ENCODE measurements around the gene SMAD3. TPM values are rescaled to one million over a fixed set of nuclear protein-coding genes. Genes with fewer than 3 reads are reported as not detected.

The SMAD3 gene
- total and polyA plus RNA-seq, 10 of the 15 experiments (the other 5 are each of a cell fraction or from before 2014, with no cell fraction given): 5.6 to 43.2 (median 16.0) TPM

GRCh38 chr15:67137319-67137718, 71.9 kb downstream of the SMAD3 start (continued):
- TF ChIP-seq, protein P1, sequence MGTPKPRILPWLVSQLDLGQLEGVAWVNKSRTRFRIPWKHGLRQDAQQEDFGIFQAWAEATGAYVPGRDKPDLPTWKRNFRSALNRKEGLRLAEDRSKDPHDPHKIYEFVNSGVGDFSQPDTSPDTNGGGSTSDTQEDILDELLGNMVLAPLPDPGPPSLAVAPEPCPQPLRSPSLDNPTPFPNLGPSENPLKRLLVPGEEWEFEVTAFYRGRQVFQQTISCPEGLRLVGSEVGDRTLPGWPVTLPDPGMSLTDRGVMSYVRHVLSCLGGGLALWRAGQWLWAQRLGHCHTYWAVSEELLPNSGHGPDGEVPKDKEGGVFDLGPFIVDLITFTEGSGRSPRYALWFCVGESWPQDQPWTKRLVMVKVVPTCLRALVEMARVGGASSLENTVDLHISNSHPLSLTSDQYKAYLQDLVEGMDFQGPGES (IDR thresholded peaks at IDR 0.05): no peak
- TF ChIP-seq MTA2 (IDR thresholded peaks at IDR 0.05; ENCODE audit: low read depth): no peak
- no peak for TF ChIP-seq PAX8 (IDR thresholded peaks at IDR 0.05)
- no peak for TF ChIP-seq ESRRA (IDR thresholded peaks at IDR 0.05; ENCODE audit: low read length)
- no peak for TF ChIP-seq SUZ12 (IDR thresholded peaks at IDR 0.05; ENCODE audit: unreplicated experiment)
- 0 out of 2 replicates have a peak, but pooled peaks have one; percentile 33 for TF ChIP-seq ASH2L (IDR thresholded peaks at IDR 0.05; ENCODE audit: borderline replicate concordance, low read depth)
- no peak for TF ChIP-seq PAX5 (IDR thresholded peaks at IDR 0.05; ENCODE audit: borderline replicate concordance, low read depth, low read length)
- peak; percentile 49 for TF ChIP-seq RUNX3 (IDR thresholded peaks at IDR 0.05; ENCODE audit: low read length)
- TF ChIP-seq, protein P2, sequence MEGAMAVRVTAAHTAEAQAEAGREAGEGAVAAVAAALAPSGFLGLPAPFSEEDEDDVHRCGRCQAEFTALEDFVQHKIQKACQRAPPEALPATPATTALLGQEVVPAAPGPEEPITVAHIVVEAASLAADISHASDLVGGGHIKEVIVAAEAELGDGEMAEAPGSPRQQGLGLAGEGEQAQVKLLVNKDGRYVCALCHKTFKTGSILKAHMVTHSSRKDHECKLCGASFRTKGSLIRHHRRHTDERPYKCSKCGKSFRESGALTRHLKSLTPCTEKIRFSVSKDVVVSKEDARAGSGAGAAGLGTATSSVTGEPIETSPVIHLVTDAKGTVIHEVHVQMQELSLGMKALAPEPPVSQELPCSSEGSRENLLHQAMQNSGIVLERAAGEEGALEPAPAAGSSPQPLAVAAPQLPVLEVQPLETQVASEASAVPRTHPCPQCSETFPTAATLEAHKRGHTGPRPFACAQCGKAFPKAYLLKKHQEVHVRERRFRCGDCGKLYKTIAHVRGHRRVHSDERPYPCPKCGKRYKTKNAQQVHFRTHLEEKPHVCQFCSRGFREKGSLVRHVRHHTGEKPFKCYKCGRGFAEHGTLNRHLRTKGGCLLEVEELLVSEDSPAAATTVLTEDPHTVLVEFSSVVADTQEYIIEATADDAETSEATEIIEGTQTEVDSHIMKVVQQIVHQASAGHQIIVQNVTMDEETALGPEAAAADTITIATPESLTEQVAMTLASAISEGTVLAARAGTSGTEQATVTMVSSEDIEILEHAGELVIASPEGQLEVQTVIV (IDR thresholded peaks at IDR 0.05; ENCODE audit: borderline replicate concordance, partially characterized antibody): no peak
- no peak for TF ChIP-seq POLR2A (IDR thresholded peaks at IDR 0.05; ENCODE audit: low read depth, low read length)
- TF ChIP-seq EP300 (IDR thresholded peaks at IDR 0.05; ENCODE audit: borderline replicate concordance in 1 of 2, control insufficient read depth in 1 of 2, low read depth in 2 of 2, low read length in 2 of 2): no peak
- no peak for TF ChIP-seq BACH1 (IDR thresholded peaks at IDR 0.05; ENCODE audit: borderline replicate concordance)
- TF ChIP-seq, protein P3, sequence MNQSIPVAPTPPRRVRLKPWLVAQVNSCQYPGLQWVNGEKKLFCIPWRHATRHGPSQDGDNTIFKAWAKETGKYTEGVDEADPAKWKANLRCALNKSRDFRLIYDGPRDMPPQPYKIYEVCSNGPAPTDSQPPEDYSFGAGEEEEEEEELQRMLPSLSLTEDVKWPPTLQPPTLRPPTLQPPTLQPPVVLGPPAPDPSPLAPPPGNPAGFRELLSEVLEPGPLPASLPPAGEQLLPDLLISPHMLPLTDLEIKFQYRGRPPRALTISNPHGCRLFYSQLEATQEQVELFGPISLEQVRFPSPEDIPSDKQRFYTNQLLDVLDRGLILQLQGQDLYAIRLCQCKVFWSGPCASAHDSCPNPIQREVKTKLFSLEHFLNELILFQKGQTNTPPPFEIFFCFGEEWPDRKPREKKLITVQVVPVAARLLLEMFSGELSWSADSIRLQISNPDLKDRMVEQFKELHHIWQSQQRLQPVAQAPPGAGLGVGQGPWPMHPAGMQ (IDR thresholded peaks at IDR 0.05; ENCODE audit: borderline replicate concordance): no peak
- TF ChIP-seq YY1 (IDR thresholded peaks at IDR 0.05; ENCODE audit: low read depth, low read length): peak; percentile 36; the same call in 1 of the 2 replicates
- no peak for TF ChIP-seq MLLT1 (IDR thresholded peaks at IDR 0.05)
- TF ChIP-seq IKZF2 (IDR thresholded peaks at IDR 0.05): peak in 1 of 2 experiments; percentile 18; a peak in 1 of 4 replicates
- TF ChIP-seq, protein P4, sequence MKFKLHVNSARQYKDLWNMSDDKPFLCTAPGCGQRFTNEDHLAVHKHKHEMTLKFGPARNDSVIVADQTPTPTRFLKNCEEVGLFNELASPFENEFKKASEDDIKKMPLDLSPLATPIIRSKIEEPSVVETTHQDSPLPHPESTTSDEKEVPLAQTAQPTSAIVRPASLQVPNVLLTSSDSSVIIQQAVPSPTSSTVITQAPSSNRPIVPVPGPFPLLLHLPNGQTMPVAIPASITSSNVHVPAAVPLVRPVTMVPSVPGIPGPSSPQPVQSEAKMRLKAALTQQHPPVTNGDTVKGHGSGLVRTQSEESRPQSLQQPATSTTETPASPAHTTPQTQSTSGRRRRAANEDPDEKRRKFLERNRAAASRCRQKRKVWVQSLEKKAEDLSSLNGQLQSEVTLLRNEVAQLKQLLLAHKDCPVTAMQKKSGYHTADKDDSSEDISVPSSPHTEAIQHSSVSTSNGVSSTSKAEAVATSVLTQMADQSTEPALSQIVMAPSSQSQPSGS (IDR thresholded peaks at IDR 0.05; ENCODE audit: low read length): 0 out of 2 replicates have a peak, but pooled peaks have one; percentile 16
- TF ChIP-seq POLR2AphosphoS2 (IDR thresholded peaks at IDR 0.05; ENCODE audit: low read depth, low read length): no peak
- TF ChIP-seq CTCF (IDR thresholded peaks at IDR 0.05 in 2 of 3, conservative IDR thresholded peaks at IDR 0.05 in 1 of 3; ENCODE audit: control insufficient read depth in 2 of 3, extremely low read depth in 1 of 3, insufficient read depth in 1 of 3, low read depth in 3 of 3, low read length in 3 of 3): no peak
- no peak for TF ChIP-seq SMAD5 (IDR thresholded peaks at IDR 0.05; ENCODE audit: low read depth)
- TF ChIP-seq SUPT20H (IDR thresholded peaks at IDR 0.05; ENCODE audit: borderline replicate concordance, control insufficient read depth, low read depth, low read length): no peak
- no peak for TF ChIP-seq GABPA (IDR thresholded peaks at IDR 0.05; ENCODE audit: low read depth)
